A549 (cell line): ENCODE results near the gene RAB23. TPM values are rescaled to one million over a fixed set of nuclear protein-coding genes. Genes with fewer than 3 reads are reported as not detected.

Source experiments
- ATAC-seq, 2 experiments: fragments of 200-7000 bp in 1 of 2; fragments of >200 bp in 1 of 2; cut with Nextera tagmentation in 1 of 2; cut with Tn5 transposase in 1 of 2; 3 replicates each; pipeline versions ENCODE4 v1.8.0 to v1.9.1; 2018 to 2020; ENCODE audit warnings: mild to moderate bottlenecking in 1 of 2, moderate library complexity in 1 of 2
- CTCF ChIA-PET: fragments of 300-600 bp; sonication (Branson Sonifier 250); formaldehyde crosslinking; extraction: SDS; loops from one replicate; lab custom pipeline; 2021; ENCODE audit warnings: antibody characterized with exemption, inconsistent platforms; lab: Yijun Ruan, JAX
- POLR2A ChIA-PET: fragments of 350-600 bp; formaldehyde crosslinking; extraction: SDS; loops from one replicate; lab custom pipeline; 2021; ENCODE audit warnings: antibody characterized with exemption, inconsistent platforms; lab: Yijun Ruan, JAX
- DNase-seq, 2 experiments: peaks; one replicate each; pipeline versions ENCODE4 v3.0.0 to v3.0.0-alpha.2; 2011 to 2016; ENCODE audit warnings: low read depth in 1 of 2, low spot score in 1 of 2
- FAIRE-seq: peaks from 2 replicates; lab custom pipeline; 2011; peaks lifted over from hg19 to GRCh38; lab: Jason Lieb, UNC
- H3K27ac ChIP-seq, 2 experiments: fragments of >200 bp; sonication (Bioruptor Twin); formaldehyde crosslinking; 3 replicates each; pipeline ENCODE4 v1.5.1; 2016 to 2017
- H3K4me1 ChIP-seq: fragments of >200 bp; sonication (Bioruptor Twin); formaldehyde crosslinking; 3 replicates; pipeline ENCODE4 v1.6.1; 2016
- H3K4me2 ChIP-seq: fragments of >200 bp; sonication (Bioruptor Twin); formaldehyde crosslinking; 3 replicates; pipeline ENCODE4 v1.6.1; 2016
- H3K4me3 ChIP-seq: fragments of >200 bp; sonication (Bioruptor Twin); formaldehyde crosslinking; 3 replicates; pipeline ENCODE4 v1.5.1; 2016
- H3K9me3 ChIP-seq: fragments of >200 bp; sonication (Bioruptor Twin); formaldehyde crosslinking; 3 replicates; pipeline ENCODE4 v1.6.1; 2016
- BCL3 ChIP-seq: fragments of >200 bp; sonication (Bioruptor Twin); formaldehyde crosslinking; IDR thresholded peaks from 3 replicates; pipeline ENCODE4 v1.6.1; 2016
- CHD4 ChIP-seq: fragments of 200-600 bp; sonication (generic); IDR thresholded peaks from 2 replicates; pipeline ENCODE4 v1.6.1; 2016; ENCODE audit warnings: antibody characterized with exemption, mild to moderate bottlenecking, borderline replicate concordance
- EHMT2 ChIP-seq: fragments of 200-600 bp; sonication (generic); IDR thresholded peaks from 2 replicates; pipeline ENCODE4 v1.6.1; 2016; ENCODE audit warnings: antibody characterized with exemption, low read depth, mild to moderate bottlenecking, moderate library complexity
- FOSB ChIP-seq: fragments of 250-450 bp; sonication (Bioruptor Pico); IDR thresholded peaks from 2 replicates; pipeline ENCODE4 v1.5.0; 2020; ENCODE audit warnings: mild to moderate bottlenecking, moderate library complexity
- GATA3 ChIP-seq: IDR thresholded peaks from 2 replicates; pipeline ENCODE4 v1.6.1; 2012; ENCODE audit warnings: borderline replicate concordance
- JUN ChIP-seq, 2 experiments: fragments of >200 bp; sonication (Bioruptor Twin); formaldehyde crosslinking; IDR thresholded peaks; 2 replicates in 1 of 2; 3 replicates in 1 of 2; pipeline ENCODE4 v1.6.1; 2016 to 2017
- KDM5A ChIP-seq: fragments of 200-600 bp; sonication (generic); IDR thresholded peaks from 2 replicates; pipeline ENCODE4 v1.6.1; 2016; ENCODE audit warnings: antibody characterized with exemption, mild to moderate bottlenecking
- MAFK ChIP-seq: fragments of 450-650 bp; IDR thresholded peaks from 2 replicates; pipeline ENCODE4 v1.6.1; 2014; ENCODE audit not compliant: partially characterized antibody
- NPAS2 ChIP-seq: fragments of 250-450 bp; sonication (Bioruptor Pico); IDR thresholded peaks from 2 replicates; pipeline ENCODE4 v1.8.0; 2022; ENCODE audit warnings: mild to moderate bottlenecking, moderate library complexity, borderline replicate concordance
- PHF8 ChIP-seq: fragments of 200-600 bp; sonication (generic); IDR thresholded peaks from 2 replicates; pipeline ENCODE4 v1.6.1; 2016; ENCODE audit warnings: low read depth, mild to moderate bottlenecking, antibody characterized with exemption, moderate library complexity, borderline replicate concordance
- POLR2AphosphoS2 ChIP-seq: conservative IDR thresholded peaks from 2 replicates; pipeline ENCODE4 v1.6.1; 2012; ENCODE audit warnings: low read length, improper control_type of control experiment, inconsistent platforms
- SMC3 ChIP-seq: fragments of >200 bp; sonication (Bioruptor Twin); formaldehyde crosslinking; IDR thresholded peaks from 3 replicates; pipeline ENCODE4 v1.6.1; 2018; ENCODE audit warnings: inconsistent platforms
- TFCP2L1 ChIP-seq: fragments of 250-450 bp; sonication (Bioruptor Pico); IDR thresholded peaks from 2 replicates; pipeline ENCODE4 v1.5.0; 2021; ENCODE audit warnings: mild to moderate bottlenecking
- ZFP36 ChIP-seq: fragments of 450-650 bp; IDR thresholded peaks from 2 replicates; pipeline ENCODE4 v1.6.1; 2014; ENCODE audit warnings: borderline replicate concordance; ENCODE audit not compliant: partially characterized antibody
- WGBS: methylation state at CpG from one replicate; pipeline ENCODE4 v1.1.6; 2017; ENCODE audit errors: missing lambda C conversion rate; 5-methylcytosine and 5-hydroxymethylcytosine counted together
- polyA plus RNA-seq, 4 experiments: library from polyadenylated mRNA; depleted of rRNA in 3 of 4; stranded (reverse); fragments of >200 nt; fragmentation: RNase III in 1 of 4; extraction: RNeasy Plus Mini Kit Qiagen cat#74134 plus additional on column Dnase treatment in 1 of 4; gene quantifications; 2 replicates in 3 of 4; 3 replicates in 1 of 4; pipeline ENCODE4 v1.2.3, GENCODE V29; 2011 to 2017
- TF ChIP-seq, protein P1 (sequence below): fragments of 250-450 bp; sonication (Bioruptor Pico); IDR thresholded peaks from 2 replicates; pipeline ENCODE4 v1.5.0; 2020; ENCODE audit warnings: low read depth, mild to moderate bottlenecking, moderate library complexity
- TF ChIP-seq, protein P2 (sequence below): fragments of 450-650 bp; IDR thresholded peaks from 2 replicates; pipeline ENCODE4 v1.6.1; 2014; ENCODE audit warnings: antibody characterized with exemption

RAB23 gene
- polyA plus RNA-seq, 2 of the 4 experiments (the other 2 are of a cell fraction) = 8.6 to 21.5 TPM

- TF ChIP-seq BCL3 (no peak), MAFK (peak; percentile 73), CHD4 (no peak), NPAS2 (CRISPR knock-in tag) (no peak), PHF8 (no peak)
- TF ChIP-seq, protein P1, sequence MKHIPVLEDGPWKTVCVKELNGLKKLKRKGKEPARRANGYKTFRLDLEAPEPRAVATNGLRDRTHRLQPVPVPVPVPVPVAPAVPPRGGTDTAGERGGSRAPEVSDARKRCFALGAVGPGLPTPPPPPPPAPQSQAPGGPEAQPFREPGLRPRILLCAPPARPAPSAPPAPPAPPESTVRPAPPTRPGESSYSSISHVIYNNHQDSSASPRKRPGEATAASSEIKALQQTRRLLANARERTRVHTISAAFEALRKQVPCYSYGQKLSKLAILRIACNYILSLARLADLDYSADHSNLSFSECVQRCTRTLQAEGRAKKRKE (CRISPR knock-in tag) = no peak
These were observed 48.1 kb downstream of the RAB23 start (continued) for GRCh38 chr6:57173886-57174510.

- peak overlapping the region; percentile 55 for H3K4me3 ChIP-seq
- ChIA-PET CTCF (interaction anchor here (0.8 to 0.9 kb wide), 2 partner anchors 52 to 117 kb away, joined by 3 read pairs; no protein-coding TSS in a partner anchor), POLR2A (interaction anchor here (1.1 to 2.1 kb wide), 3 partner anchors 141 to 218 kb away, joined by 4 to 14 read pairs (median 6); partner anchors contain the start of genes BEND6 and PRIM2)
- no peaks in the 10 kb centered on the region for H3K9me3 ChIP-seq
- ATAC-seq (peak; percentile 38 to 42; a peak in 4 of 6 replicates), FAIRE-seq (no peak), DNase-seq (peak in 1 of 2 experiments; percentile 21)
- under 1% methylated on average over 19 of the region's 19 CpGs for WGBS
- peaks cover 38% of the 10 kb centered on the region for H3K4me1 ChIP-seq
- peak overlapping the region; percentile 92 to 99 for H3K27ac ChIP-seq
- TF ChIP-seq NPAS2 (CRISPR knock-in tag) = no peak
- no peak for TF ChIP-seq FOSB (CRISPR knock-in tag)
- TF ChIP-seq JUN (IDR thresholded peaks at IDR 0.05) = no peak
- TF ChIP-seq ZFP36 = no peak
- TF ChIP-seq, protein P2, sequence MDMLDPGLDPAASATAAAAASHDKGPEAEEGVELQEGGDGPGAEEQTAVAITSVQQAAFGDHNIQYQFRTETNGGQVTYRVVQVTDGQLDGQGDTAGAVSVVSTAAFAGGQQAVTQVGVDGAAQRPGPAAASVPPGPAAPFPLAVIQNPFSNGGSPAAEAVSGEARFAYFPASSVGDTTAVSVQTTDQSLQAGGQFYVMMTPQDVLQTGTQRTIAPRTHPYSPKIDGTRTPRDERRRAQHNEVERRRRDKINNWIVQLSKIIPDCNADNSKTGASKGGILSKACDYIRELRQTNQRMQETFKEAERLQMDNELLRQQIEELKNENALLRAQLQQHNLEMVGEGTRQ = no peak
- no peak for TF ChIP-seq POLR2AphosphoS2
- no peak for TF ChIP-seq MAFK
- TF ChIP-seq GATA3 = no peak
- no peak for TF ChIP-seq SMC3
- TF ChIP-seq BCL3 = no peak
- no peak for TF ChIP-seq KDM5A
- no peak for TF ChIP-seq PHF8
- TF ChIP-seq TFCP2L1 (CRISPR knock-in tag) = no peak
- no peak for TF ChIP-seq EHMT2
- H3K4me2 ChIP-seq = peak overlapping the region; percentile 99
These were observed 48.8 kb downstream of the RAB23 start for GRCh38 chr6:57173056-57173885.
